Endothelial cell of umbilical vein (primary cell): ENCODE results near the gene NEB. TPM values are rescaled to one million over a fixed set of nuclear protein-coding genes. Genes with fewer than 3 reads are reported as not detected.

Source experiments
- BruUV-seq: library from RNA; stranded (reverse); fragments of 400-500 nt; replicated peaks from 2 replicates; lab custom pipeline; 2021; lab: Mats Ljungman, UMichigan
- CTCF ChIA-PET: fragments of 300-600, 350-600 bp; sonication (Branson Sonifier 250); formaldehyde crosslinking; loops from one replicate; lab custom pipeline; 2021; ENCODE audit warnings: antibody characterized with exemption, inconsistent platforms; lab: Charles Lee
- POLR2A ChIA-PET: fragments of 300-600, 350-600 bp; sonication (Branson Sonifier 250); formaldehyde crosslinking; loops from one replicate; lab custom pipeline; 2021; ENCODE audit warnings: antibody characterized with exemption, inconsistent platforms; lab: Charles Lee
- DNase-seq: peaks from one replicate; pipeline ENCODE4 v3.0.0-alpha.2; 2011; ENCODE audit warnings: low read depth, low spot score
- FAIRE-seq: peaks from 2 replicates; lab custom pipeline; 2011; peaks lifted over from hg19 to GRCh38; lab: Jason Lieb, UNC
- H2AFZ ChIP-seq: 2 replicates; pipeline ENCODE4 v1.6.0; 2012; ENCODE audit warnings: low read depth, low read length, control low read depth, inconsistent platforms
- H3K27ac ChIP-seq: 2 replicates; pipeline ENCODE4 v1.5.1; 2011; ENCODE audit warnings: low read depth, mild to moderate bottlenecking, control low read depth, low read length, moderate library complexity; ENCODE audit not compliant: insufficient read depth
- H3K27me3 ChIP-seq, 2 experiments: 2 replicates each; pipeline versions ENCODE4 v1.6.0 to v1.6.1; 2011; ENCODE audit warnings: low read length in 2 of 2, mixed read lengths in 1 of 2; ENCODE audit not compliant: control insufficient read depth in 2 of 2, insufficient read depth in 2 of 2
- H3K36me3 ChIP-seq, 2 experiments: 2 replicates in 1 of 2; 3 replicates in 1 of 2; pipeline ENCODE4 v1.5.1; 2011; ENCODE audit warnings: low read length in 2 of 2, mild to moderate bottlenecking in 1 of 2, moderate library complexity in 1 of 2; ENCODE audit not compliant: control insufficient read depth in 2 of 2, insufficient read depth in 2 of 2; ENCODE audit errors: extremely low read depth in 1 of 2
- H3K4me1 ChIP-seq: 3 replicates; pipeline ENCODE4 v1.5.1; 2011; ENCODE audit warnings: mild to moderate bottlenecking, low read length; ENCODE audit not compliant: control insufficient read depth, insufficient read depth; ENCODE audit errors: extremely low read depth
- H3K4me2 ChIP-seq: 2 replicates; pipeline ENCODE4 v1.6.1; 2011; ENCODE audit warnings: low read length, control low read depth, mixed read lengths; ENCODE audit not compliant: insufficient read depth
- H3K4me3 ChIP-seq, 3 experiments: fragments of 200-600 bp in 1 of 3; sonication (generic), shearing (Covaris generic) in 1 of 3; replicated peaks in 1 of 3; 2 replicates each; pipeline ENCODE4 v1.5.1; 2011 to 2016; ENCODE audit warnings: control low read depth in 3 of 3, low read length in 3 of 3, mild to moderate bottlenecking in 2 of 3, inconsistent platforms in 1 of 3, low read depth in 1 of 3, moderate library complexity in 1 of 3; ENCODE audit not compliant: insufficient read depth in 1 of 3
- H3K79me2 ChIP-seq: 2 replicates; pipeline ENCODE4 v1.6.0; 2012; ENCODE audit warnings: low read length, inconsistent platforms; ENCODE audit not compliant: control insufficient read depth, insufficient read depth
- H3K9ac ChIP-seq: replicated peaks from 2 replicates; pipeline ENCODE3; 2011; ENCODE audit warnings: low read length, control low read depth; ENCODE audit not compliant: insufficient read depth; ENCODE audit errors: extremely low read depth
- H3K9me1 ChIP-seq: replicated peaks from 3 replicates; pipeline ENCODE4 v1.6.0; 2011; ENCODE audit warnings: mild to moderate bottlenecking, low read length; ENCODE audit not compliant: control insufficient read depth, insufficient read depth; ENCODE audit errors: extremely low read depth
- H3K9me3 ChIP-seq: replicated peaks from 2 replicates; pipeline ENCODE4 v1.5.1; 2012; ENCODE audit warnings: low read length, inconsistent platforms; ENCODE audit not compliant: control insufficient read depth, insufficient read depth
- H4K20me1 ChIP-seq: replicated peaks from 2 replicates; pipeline ENCODE3; 2011; ENCODE audit warnings: mild to moderate bottlenecking, low read length; ENCODE audit not compliant: control insufficient read depth, insufficient read depth; ENCODE audit errors: extremely low read depth
- EZH2 ChIP-seq: IDR thresholded peaks from 2 replicates; pipeline ENCODE4 v1.6.1; 2012; ENCODE audit warnings: borderline replicate concordance, low read depth, mild to moderate bottlenecking, moderate library complexity, low read length, inconsistent platforms; ENCODE audit not compliant: severe bottlenecking
- FOS ChIP-seq: IDR thresholded peaks from 2 replicates; pipeline ENCODE4 v1.6.1; 2011; ENCODE audit warnings: mild to moderate bottlenecking, low read length, moderate library complexity, borderline replicate concordance; ENCODE audit not compliant: insufficient read depth
- GATA2 ChIP-seq: IDR thresholded peaks from 2 replicates; pipeline ENCODE4 v1.7.0; 2011; ENCODE audit warnings: low read depth, mild to moderate bottlenecking, moderate library complexity, mixed read lengths, low read length; ENCODE audit not compliant: insufficient read length, insufficient read depth
- JUN ChIP-seq: IDR thresholded peaks from 2 replicates; pipeline ENCODE4 v1.6.1; 2011; ENCODE audit warnings: borderline replicate concordance, low read depth; ENCODE audit not compliant: insufficient read length, insufficient read depth
- MYC ChIP-seq: IDR thresholded peaks from one replicate; pipeline ENCODE4 v1.6.1; 2011; ENCODE audit warnings: mild to moderate bottlenecking, low read depth, low read length
- POLR2AphosphoS5 ChIP-seq: IDR thresholded peaks from 2 replicates; pipeline ENCODE4 v1.6.1; 2012; ENCODE audit warnings: low read depth, mild to moderate bottlenecking, control low read depth, low read length, moderate library complexity; ENCODE audit not compliant: insufficient read depth
- dilution Hi-C: fragments of 300-500 bp; cut with MboI; formaldehyde crosslinking; loops from one replicate; pipeline ENCODE4 v1.15.0; 2019; ENCODE audit warnings: low sequenced_read_pairs; ENCODE audit not compliant: extremely low pct_ligation_motif_present
- intact Hi-C: fragments of 100-400 bp; cut with micrococcal nuclease; formaldehyde crosslinking; loops from one replicate; pipeline ENCODE4 v1.10.0; 2022
- polyA plus RNA-seq, 4 experiments: library from polyadenylated mRNA; depleted of rRNA in 3 of 4; stranded (reverse) in 3 of 4; unstranded in 1 of 4; fragments of >200 nt; gene quantifications; 2 replicates each; pipeline versions ENCODE4 v1.2.1 to v1.2.3, GENCODE V29; 2011 to 2012; ENCODE audit warnings: missing spikeins in 1 of 4
- total RNA-seq: library from RNA; stranded (reverse); gene quantifications from 2 replicates; pipeline ENCODE4 v1.2.3, GENCODE V29; 2021
- TF ChIP-seq, protein P1 (sequence below): IDR thresholded peaks from 2 replicates; pipeline ENCODE4 v1.6.1; 2011; ENCODE audit not compliant: insufficient read depth, insufficient read length
- TF ChIP-seq, protein P2 (sequence below), 2 donors: IDR thresholded peaks; 1 replicate in 1 of 2; 2 replicates in 1 of 2; pipeline ENCODE4 v1.5.1; 2011; ENCODE audit warnings: low read length in 2 of 2, mild to moderate bottlenecking in 2 of 2, moderate library complexity in 2 of 2, control low read depth in 1 of 2, inconsistent platforms in 1 of 2, low read depth in 1 of 2; ENCODE audit not compliant: insufficient read depth in 1 of 2; ENCODE audit errors: extremely low read depth in 1 of 2

Gene NEB
- total and polyA plus RNA-seq, 2 donors (not counting 3 experiments of a cell fraction or from before 2014, with no cell fraction given), result 0.84 to 1.8 TPM

DNA sequence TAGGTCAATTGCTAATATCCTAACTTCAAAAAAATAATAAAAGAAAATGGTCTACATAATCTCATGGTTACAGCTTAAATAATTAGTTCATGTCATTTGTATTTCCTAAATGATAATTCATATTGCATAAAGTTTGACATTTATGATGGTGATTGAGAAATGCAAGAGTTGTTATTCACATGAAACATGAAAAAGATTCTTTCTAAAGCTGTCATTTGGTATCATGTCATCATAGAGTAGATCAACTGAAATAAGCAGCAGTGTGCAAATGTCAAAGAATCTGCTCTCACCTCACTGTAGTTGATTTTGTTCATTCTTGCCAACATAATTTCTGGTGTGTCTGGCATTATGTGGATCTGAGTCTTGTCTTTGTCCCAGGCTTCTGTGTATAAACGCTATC is 95.3 kb downstream of the NEB start:
- ChIA-PET CTCF (interaction anchor here (1.0 to 2.1 kb wide), 2 partner anchors 169 to 314 kb away, joined by 3 to 15 read pairs; no protein-coding TSS in a partner anchor), POLR2A (no interaction called here)
- intact Hi-C loops, result loop anchor here (1.0 to 5.0 kb wide), 3 partner anchors 126 to 188 kb away; partner anchors contain the start of gene ARL5A
- Histone ChIP-seq H3K79me2 (no peaks in the 10 kb centered on the region), H3K36me3 (no peaks in the 10 kb centered on the region), H3K9me1 (no peaks in the 10 kb centered on the region), H3K9me3 (no peaks in the 10 kb centered on the region), H3K4me3 (no peak overlapping the region), H3K27ac (no peak overlapping the region), H3K4me1 (peaks cover 22% of the 10 kb centered on the region), H3K27me3 (no peaks in the 10 kb centered on the region), H3K9ac (no peak overlapping the region), H3K4me2 (peak overlapping the region; percentile 41), H4K20me1 (no peaks in the 10 kb centered on the region), H2AFZ (no peak overlapping the region)
- FAIRE-seq, result no peak
- no peak for DNase-seq
- BruUV-seq, result no TSS peak
- no peak for TF ChIP-seq MYC
- TF ChIP-seq, protein P1, sequence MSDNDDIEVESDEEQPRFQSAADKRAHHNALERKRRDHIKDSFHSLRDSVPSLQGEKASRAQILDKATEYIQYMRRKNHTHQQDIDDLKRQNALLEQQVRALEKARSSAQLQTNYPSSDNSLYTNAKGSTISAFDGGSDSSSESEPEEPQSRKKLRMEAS, result no peak
- TF ChIP-seq, protein P2, sequence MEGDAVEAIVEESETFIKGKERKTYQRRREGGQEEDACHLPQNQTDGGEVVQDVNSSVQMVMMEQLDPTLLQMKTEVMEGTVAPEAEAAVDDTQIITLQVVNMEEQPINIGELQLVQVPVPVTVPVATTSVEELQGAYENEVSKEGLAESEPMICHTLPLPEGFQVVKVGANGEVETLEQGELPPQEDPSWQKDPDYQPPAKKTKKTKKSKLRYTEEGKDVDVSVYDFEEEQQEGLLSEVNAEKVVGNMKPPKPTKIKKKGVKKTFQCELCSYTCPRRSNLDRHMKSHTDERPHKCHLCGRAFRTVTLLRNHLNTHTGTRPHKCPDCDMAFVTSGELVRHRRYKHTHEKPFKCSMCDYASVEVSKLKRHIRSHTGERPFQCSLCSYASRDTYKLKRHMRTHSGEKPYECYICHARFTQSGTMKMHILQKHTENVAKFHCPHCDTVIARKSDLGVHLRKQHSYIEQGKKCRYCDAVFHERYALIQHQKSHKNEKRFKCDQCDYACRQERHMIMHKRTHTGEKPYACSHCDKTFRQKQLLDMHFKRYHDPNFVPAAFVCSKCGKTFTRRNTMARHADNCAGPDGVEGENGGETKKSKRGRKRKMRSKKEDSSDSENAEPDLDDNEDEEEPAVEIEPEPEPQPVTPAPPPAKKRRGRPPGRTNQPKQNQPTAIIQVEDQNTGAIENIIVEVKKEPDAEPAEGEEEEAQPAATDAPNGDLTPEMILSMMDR (IDR thresholded peaks at IDR 0.05; ENCODE audit: extremely low read depth in 1 of 2, insufficient read depth in 1 of 2, low read depth in 1 of 2, low read length in 2 of 2), result no peak
- no peak for TF ChIP-seq GATA2
- no peak for TF ChIP-seq POLR2AphosphoS5
- TF ChIP-seq JUN, result no peak
- TF ChIP-seq FOS, result no peak
- TF ChIP-seq EZH2, result no peak
- dilution Hi-C loops, result no loop called here
